Measurements from ENCODE around the gene ELK3.

The ELK3 gene

GRCh38 chr12:96170328-96170727, 23.8 kb upstream of the ELK3 start:
- no CpG with 5 or more reads among the region's 9 CpGs for WGBS, 2 donors (ENCODE audit: extremely low coverage in 2 of 2, insufficient read length in 2 of 2, insufficient replicate concordance in 1 of 2)
- H3K4ac ChIP-seq (ENCODE audit: low read length): no peak overlapping the region
- no peak overlapping the region for H3K23ac ChIP-seq (ENCODE audit: low read depth, low read length, poor library complexity)
- H4K8ac ChIP-seq (ENCODE audit: low read depth, low read length): no peak overlapping the region
- no peaks in the 10 kb centered on the region for H3K27me3 ChIP-seq (ENCODE audit: control insufficient read depth in 3 of 3, insufficient read depth in 3 of 3, low read depth in 1 of 3, low read length in 3 of 3)
- H3K9ac ChIP-seq (ENCODE audit: low read depth, low read length, poor library complexity): no peak overlapping the region
- no peak overlapping the region for H2BK5ac ChIP-seq (ENCODE audit: low read length)
- no peaks in the 10 kb centered on the region for H3K9me3 ChIP-seq (replicated peaks in 1 of 2; ENCODE audit: control insufficient read depth in 2 of 2, insufficient read depth in 1 of 2, low read depth in 1 of 2, low read length in 2 of 2)
- H2BK15ac ChIP-seq (ENCODE audit: low read length): no peak overlapping the region
- no peak overlapping the region for H3K14ac ChIP-seq (ENCODE audit: low read length)
- no peak overlapping the region for H4K91ac ChIP-seq (ENCODE audit: low read depth, low read length, poor library complexity)
- no peak overlapping the region for H3K27ac ChIP-seq (replicated peaks; ENCODE audit: low read length)
- no peaks in the 10 kb centered on the region for H3K36me3 ChIP-seq (replicated peaks in 1 of 2; ENCODE audit: control insufficient read depth in 2 of 2, insufficient read depth in 2 of 2, low read length in 2 of 2)
- H3K4me1 ChIP-seq (ENCODE audit: control insufficient read depth in 2 of 2, insufficient read depth in 1 of 2, low read depth in 1 of 2, low read length in 2 of 2): peaks cover 0 to 4% of the 10 kb centered on the region in 2 donors
- no peaks in the 10 kb centered on the region for H3K79me1 ChIP-seq (ENCODE audit: low read depth, low read length)
- no peak overlapping the region for H2AFZ ChIP-seq (ENCODE audit: low read length)
- no peak overlapping the region for H3K4me2 ChIP-seq (ENCODE audit: insufficient read depth, low read length, poor library complexity, severe bottlenecking)
- no peak for DNase-seq (ENCODE audit: low spot score)
- no peak overlapping the region for H3K18ac ChIP-seq (ENCODE audit: low read length)
- no peak overlapping the region for H2BK12ac ChIP-seq (ENCODE audit: low read length)
- H3K4me3 ChIP-seq (ENCODE audit: low read length in 2 of 2): no peak overlapping the region
- H2AK5ac ChIP-seq (ENCODE audit: low read depth, low read length): no peak overlapping the region
- no peak overlapping the region for H2BK120ac ChIP-seq (ENCODE audit: low read depth, low read length)

DNA sequence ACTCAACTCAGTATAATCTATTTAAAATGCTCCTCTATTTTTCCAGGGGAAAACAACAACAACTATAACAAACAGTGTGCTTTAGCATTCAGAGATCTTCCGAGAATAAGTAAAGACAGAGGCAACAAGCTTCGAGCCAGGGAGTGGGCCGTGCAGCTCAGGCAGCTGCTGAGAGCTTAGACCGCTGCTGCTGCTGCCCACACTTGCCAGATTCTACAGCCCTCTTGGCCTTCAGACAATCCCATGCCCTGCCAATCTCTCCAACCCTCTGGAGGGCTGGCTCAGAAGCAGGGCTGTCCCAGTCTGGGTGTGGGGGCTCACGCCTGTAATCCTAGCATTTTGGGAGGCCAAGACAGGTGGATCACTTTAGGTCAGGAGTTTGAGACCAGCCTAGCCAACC, 23.4 kb upstream of the ELK3 start:
- no peaks in the 10 kb centered on the region for H3K36me3 ChIP-seq (replicated peaks in 1 of 2; ENCODE audit: control insufficient read depth in 2 of 2, insufficient read depth in 2 of 2, low read length in 2 of 2)
- H2BK15ac ChIP-seq (ENCODE audit: low read length): no peak overlapping the region
- H2AK5ac ChIP-seq (ENCODE audit: low read depth, low read length): no peak overlapping the region
- H3K9ac ChIP-seq (ENCODE audit: low read depth, low read length, poor library complexity): no peak overlapping the region
- no peak overlapping the region for H4K91ac ChIP-seq (ENCODE audit: low read depth, low read length, poor library complexity)
- no peak overlapping the region for H3K18ac ChIP-seq (ENCODE audit: low read length)
- H3K79me1 ChIP-seq (ENCODE audit: low read depth, low read length): no peaks in the 10 kb centered on the region
- no peak for DNase-seq (ENCODE audit: low spot score)
- no peaks in the 10 kb centered on the region for H3K4me1 ChIP-seq (ENCODE audit: control insufficient read depth in 2 of 2, insufficient read depth in 1 of 2, low read depth in 1 of 2, low read length in 2 of 2)
- no peak overlapping the region for H4K8ac ChIP-seq (ENCODE audit: low read depth, low read length)
- WGBS, 2 donors (ENCODE audit: extremely low coverage in 2 of 2, insufficient read length in 2 of 2, insufficient replicate concordance in 1 of 2): no CpG with 5 or more reads among the region's 5 CpGs
- no peak overlapping the region for H3K4me3 ChIP-seq (ENCODE audit: low read length in 2 of 2)
- H3K23ac ChIP-seq (ENCODE audit: low read depth, low read length, poor library complexity): no peak overlapping the region
- no peak overlapping the region for H3K4me2 ChIP-seq (ENCODE audit: insufficient read depth, low read length, poor library complexity, severe bottlenecking)
- H2BK120ac ChIP-seq (ENCODE audit: low read depth, low read length): no peak overlapping the region
- no peak overlapping the region for H3K27ac ChIP-seq (replicated peaks; ENCODE audit: low read length)
- H3K14ac ChIP-seq (ENCODE audit: low read length): no peak overlapping the region
- no peak overlapping the region for H2BK12ac ChIP-seq (ENCODE audit: low read length)
- no peak overlapping the region for H2BK5ac ChIP-seq (ENCODE audit: low read length)
- H3K4ac ChIP-seq (ENCODE audit: low read length): no peak overlapping the region
- no peak overlapping the region for H2AFZ ChIP-seq (ENCODE audit: low read length)
- H3K27me3 ChIP-seq (ENCODE audit: control insufficient read depth in 3 of 3, insufficient read depth in 3 of 3, low read depth in 1 of 3, low read length in 3 of 3): no peaks in the 10 kb centered on the region
- H3K9me3 ChIP-seq (replicated peaks in 1 of 2; ENCODE audit: control insufficient read depth in 2 of 2, insufficient read depth in 1 of 2, low read depth in 1 of 2, low read length in 2 of 2): no peaks in the 10 kb centered on the region

- Histone ChIP-seq H3K27me3 (ENCODE audit: control insufficient read depth in 3 of 3, insufficient read depth in 3 of 3, low read depth in 1 of 3, low read length in 3 of 3) (no peaks in the 10 kb centered on the region), H2BK12ac (ENCODE audit: low read length) (no peak overlapping the region), H3K9ac (ENCODE audit: low read depth, low read length, poor library complexity) (no peak overlapping the region), H3K27ac (replicated peaks; ENCODE audit: low read length) (no peak overlapping the region), H3K4me1 (ENCODE audit: control insufficient read depth in 2 of 2, insufficient read depth in 1 of 2, low read depth in 1 of 2, low read length in 2 of 2) (no peaks in the 10 kb centered on the region), H2AFZ (ENCODE audit: low read length) (no peak overlapping the region), H3K14ac (ENCODE audit: low read length) (no peak overlapping the region), H4K8ac (ENCODE audit: low read depth, low read length) (no peak overlapping the region), H3K18ac (ENCODE audit: low read length) (no peak overlapping the region), H3K4me2 (ENCODE audit: insufficient read depth, low read length, poor library complexity, severe bottlenecking) (no peak overlapping the region), H2BK15ac (ENCODE audit: low read length) (no peak overlapping the region), H2BK5ac (ENCODE audit: low read length) (no peak overlapping the region), H3K4ac (ENCODE audit: low read length) (no peak overlapping the region), H2AK5ac (ENCODE audit: low read depth, low read length) (no peak overlapping the region), H3K36me3 (replicated peaks in 1 of 2; ENCODE audit: control insufficient read depth in 2 of 2, insufficient read depth in 2 of 2, low read length in 2 of 2) (no peaks in the 10 kb centered on the region), H3K9me3 (replicated peaks in 1 of 2; ENCODE audit: control insufficient read depth in 2 of 2, insufficient read depth in 1 of 2, low read depth in 1 of 2, low read length in 2 of 2) (no peaks in the 10 kb centered on the region), H4K91ac (ENCODE audit: low read depth, low read length, poor library complexity) (no peak overlapping the region), H3K4me3 (ENCODE audit: low read length in 2 of 2) (no peak overlapping the region), H2BK120ac (ENCODE audit: low read depth, low read length) (no peak overlapping the region), H3K79me1 (ENCODE audit: low read depth, low read length) (no peaks in the 10 kb centered on the region), H3K23ac (ENCODE audit: low read depth, low read length, poor library complexity) (no peak overlapping the region)
- no peak for DNase-seq (ENCODE audit: low spot score)
- WGBS, 2 donors (ENCODE audit: extremely low coverage in 2 of 2, insufficient read length in 2 of 2, insufficient replicate concordance in 1 of 2): no CpG with 5 or more reads among the region's 3 CpGs
Observed at GRCh38 chr12:96171905-96172304, 22.3 kb upstream of the ELK3 start.

- Histone ChIP-seq H3K4ac (ENCODE audit: low read length) (no peak overlapping the region), H3K14ac (ENCODE audit: low read length) (no peak overlapping the region), H3K9me3 (replicated peaks in 1 of 2; ENCODE audit: control insufficient read depth in 2 of 2, insufficient read depth in 1 of 2, low read depth in 1 of 2, low read length in 2 of 2) (no peaks in the 10 kb centered on the region), H3K79me1 (ENCODE audit: low read depth, low read length) (no peaks in the 10 kb centered on the region), H3K18ac (ENCODE audit: low read length) (no peak overlapping the region), H3K4me1 (ENCODE audit: control insufficient read depth in 2 of 2, insufficient read depth in 1 of 2, low read depth in 1 of 2, low read length in 2 of 2) (no peaks in the 10 kb centered on the region), H2BK12ac (ENCODE audit: low read length) (no peak overlapping the region), H3K27me3 (ENCODE audit: control insufficient read depth in 3 of 3, insufficient read depth in 3 of 3, low read depth in 1 of 3, low read length in 3 of 3) (no peaks in the 10 kb centered on the region), H3K4me2 (ENCODE audit: insufficient read depth, low read length, poor library complexity, severe bottlenecking) (no peak overlapping the region), H3K4me3 (ENCODE audit: low read length in 2 of 2) (no peak overlapping the region), H4K91ac (ENCODE audit: low read depth, low read length, poor library complexity) (no peak overlapping the region), H2AK5ac (ENCODE audit: low read depth, low read length) (no peak overlapping the region), H3K9ac (ENCODE audit: low read depth, low read length, poor library complexity) (no peak overlapping the region), H2BK15ac (ENCODE audit: low read length) (no peak overlapping the region), H3K27ac (replicated peaks; ENCODE audit: low read length) (no peak overlapping the region), H3K23ac (ENCODE audit: low read depth, low read length, poor library complexity) (no peak overlapping the region), H2BK120ac (ENCODE audit: low read depth, low read length) (no peak overlapping the region), H3K36me3 (replicated peaks in 1 of 2; ENCODE audit: control insufficient read depth in 2 of 2, insufficient read depth in 2 of 2, low read length in 2 of 2) (no peaks in the 10 kb centered on the region), H2BK5ac (ENCODE audit: low read length) (no peak overlapping the region), H4K8ac (ENCODE audit: low read depth, low read length) (no peak overlapping the region), H2AFZ (ENCODE audit: low read length) (no peak overlapping the region)
- DNase-seq (ENCODE audit: low spot score): no peak
- WGBS, 2 donors (ENCODE audit: extremely low coverage in 2 of 2, insufficient read length in 2 of 2, insufficient replicate concordance in 1 of 2): no CpG with 5 or more reads among the region's 4 CpGs
Observed at GRCh38 chr12:96172981-96173380, 21.2 kb upstream of the ELK3 start.

Data from neuronal stem cell (in vitro differentiated cells).